ENCODE measurements around the gene LRGUK. TPM values are rescaled to one million over a fixed set of nuclear protein-coding genes. Genes with fewer than 3 reads are reported as not detected.

LRGUK gene
- total and polyA plus RNA-seq, 2 of the 8 experiments (the other 6 are each of a cell fraction or from before 2014, with no cell fraction given) = 1.5 to 3.6 TPM

- Histone ChIP-seq H3K56ac (replicated peaks; ENCODE audit: insufficient read length, low read depth, low read length) (no peak overlapping the region), H2AFZ (ENCODE audit: low read length) (no peak overlapping the region), H3K27me3 (replicated peaks in 1 of 4; ENCODE audit: control insufficient read depth in 3 of 4, extremely low read depth in 1 of 4, insufficient read depth in 3 of 4, low read length in 3 of 4) (no peaks in the 10 kb centered on the region), H3K79me2 (ENCODE audit: control insufficient read depth in 1 of 2, insufficient read depth in 2 of 2, low read length in 2 of 2) (no peaks in the 10 kb centered on the region), H2BK5ac (ENCODE audit: low read depth, low read length) (no peak overlapping the region), H4K8ac (ENCODE audit: extremely low read depth, insufficient read depth, low read length) (no peak overlapping the region), H2BK15ac (ENCODE audit: low read length) (no peak overlapping the region), H3K14ac (ENCODE audit: insufficient read length) (no peak overlapping the region), H3K4me2 (ENCODE audit: insufficient read depth in 1 of 2, low read depth in 2 of 2, low read length in 2 of 2) (no peak overlapping the region), H3K4ac (replicated peaks; ENCODE audit: insufficient read length, low read depth, low read length) (no peak overlapping the region), H4K20me1 (replicated peaks in 1 of 2; ENCODE audit: control insufficient read depth in 1 of 2, insufficient read depth in 2 of 2, low read length in 2 of 2) (no peaks in the 10 kb centered on the region), H3K9ac (replicated peaks in 1 of 4; ENCODE audit: extremely low read depth in 1 of 4, low read depth in 3 of 4, low read length in 3 of 4) (no peak overlapping the region), H2BK20ac (ENCODE audit: low read length) (no peak overlapping the region), H3K27ac (ENCODE audit: low read depth, low read length) (no peak overlapping the region), H3K4me3 (ENCODE audit: extremely low read depth in 1 of 4, insufficient read depth in 2 of 4, low read depth in 3 of 4, low read length in 4 of 4) (no peak overlapping the region), H4K91ac (replicated peaks; ENCODE audit: insufficient read length, low read length) (no peak overlapping the region), H4K5ac (ENCODE audit: insufficient read length, low read depth, low read length) (no peak overlapping the region), H3K4me1 (replicated peaks in 1 of 4; ENCODE audit: control insufficient read depth in 3 of 4, insufficient read depth in 4 of 4, low read length in 3 of 4) (no peaks in the 10 kb centered on the region), H3K18ac (ENCODE audit: extremely low read depth, low read length) (no peak overlapping the region), H3K79me1 (ENCODE audit: low read depth, low read length) (no peaks in the 10 kb centered on the region), H3K23me2 (ENCODE audit: low read depth, low read length) (no peaks in the 10 kb centered on the region), H3K9me3 (ENCODE audit: insufficient read depth in 2 of 2, low read depth in 1 of 2, low read length in 1 of 2) (no peaks in the 10 kb centered on the region; a peak in 2 of 4 replicates), H3K36me3 (ENCODE audit: control insufficient read depth in 2 of 4, insufficient read depth in 4 of 4, low read length in 3 of 4) (no peaks in the 10 kb centered on the region), H2BK120ac (replicated peaks; ENCODE audit: low read depth, low read length) (no peak overlapping the region), H2BK12ac (ENCODE audit: low read depth, low read length) (no peak overlapping the region), H3K23ac (ENCODE audit: insufficient read length) (no peak overlapping the region), H2AK5ac (ENCODE audit: low read depth, low read length) (no peak overlapping the region)
- 81% methylated on average over 3 of the region's 3 CpGs; no CpG with 5 or more reads in 1 of the 2 experiments for WGBS, 2 experiments (ENCODE audit: extremely low coverage in 1 of 2, insufficient coverage in 1 of 2, insufficient read length in 1 of 2, insufficient replicate concordance in 2 of 2, low coverage in 1 of 2, low lambda C conversion rate in 2 of 2, missing lambda C conversion rate in 1 of 2)
- TF ChIP-seq CREB1 (IDR thresholded peaks at IDR 0.05) (no peak), GTF2F1 (IDR thresholded peaks at IDR 0.05; ENCODE audit: borderline replicate concordance, low read depth, low read length) (no peak)
- ChIA-PET CTCF (ENCODE audit: partially characterized antibody) (interaction anchor here (0.6 kb wide), 1 partner anchor 184 kb away, joined by 3 read pairs; no protein-coding TSS in a partner anchor), POLR2A (ENCODE audit: partially characterized antibody) (no interaction called here)
- FAIRE-seq (no peak), DNase-seq (ENCODE audit: low read depth in 1 of 2, low spot score in 2 of 2) (no peak)
These were observed 25.4 kb upstream of the LRGUK start for GRCh38 chr7:134101716-134102115.
